Hepatocyte (in vitro differentiated cells): ENCODE measurements around the gene PRM3.

Source experiments
- EZH2 ChIP-seq: fragments of 200-600 bp; sonication (generic); IDR thresholded peaks from 2 replicates; pipeline ENCODE4 v1.6.1; 2016; ENCODE audit warnings: antibody characterized with exemption, mild to moderate bottlenecking, borderline replicate concordance
- EZH2phosphoT487 ChIP-seq: fragments of 200-600 bp; sonication (generic); IDR thresholded peaks from one replicate; pipeline ENCODE4 v1.6.1; 2018; ENCODE audit warnings: antibody characterized with exemption, mild to moderate bottlenecking, low read depth, moderate library complexity; ENCODE audit not compliant: unreplicated experiment, severe bottlenecking
- TF ChIP-seq, protein P1 (sequence below): fragments of 200-600 bp; sonication (generic); IDR thresholded peaks from 2 replicates; pipeline ENCODE4 v1.5.1; 2016; ENCODE audit warnings: antibody characterized with exemption, mild to moderate bottlenecking; ENCODE audit not compliant: poor library complexity

DNA sequence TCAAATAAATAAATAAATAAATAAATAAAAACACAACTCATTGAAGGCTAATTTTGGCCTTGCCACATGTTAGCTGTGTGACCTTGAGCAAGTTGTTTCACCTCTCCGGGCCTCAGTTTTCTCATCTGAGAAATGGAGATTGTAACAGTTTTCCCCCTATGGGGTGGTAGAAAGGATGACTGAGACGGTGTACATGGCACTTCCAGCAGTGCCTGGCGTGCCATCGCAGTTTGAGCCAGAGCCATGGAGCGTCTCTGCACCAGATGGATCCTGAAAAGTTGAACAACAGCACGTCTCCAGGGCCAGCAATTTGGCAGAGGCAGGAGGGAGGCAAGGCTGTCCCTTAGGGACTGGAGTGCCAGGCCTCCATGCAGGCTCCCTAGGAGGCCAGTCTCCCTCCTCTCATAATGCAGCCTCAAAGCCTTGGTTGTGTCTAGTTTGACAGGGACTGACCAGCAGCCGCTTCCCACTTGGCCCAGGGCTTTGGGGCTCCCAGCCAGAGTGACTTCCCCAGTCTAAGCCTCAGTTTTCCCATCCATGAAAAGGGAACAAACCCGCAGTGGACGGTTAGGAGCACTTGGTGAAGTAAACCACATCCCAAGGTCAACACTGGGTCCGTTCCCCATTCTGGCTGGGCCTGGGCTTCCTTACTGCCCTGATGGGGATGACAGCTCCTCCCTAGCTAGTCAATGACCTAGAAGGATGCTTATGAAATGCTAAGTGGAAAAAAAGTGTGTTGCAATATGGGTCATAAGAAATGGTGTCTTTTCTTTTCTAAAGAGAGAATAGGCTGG lies 36.8 kb downstream of the PRM3 start:
- TF ChIP-seq, protein P1, sequence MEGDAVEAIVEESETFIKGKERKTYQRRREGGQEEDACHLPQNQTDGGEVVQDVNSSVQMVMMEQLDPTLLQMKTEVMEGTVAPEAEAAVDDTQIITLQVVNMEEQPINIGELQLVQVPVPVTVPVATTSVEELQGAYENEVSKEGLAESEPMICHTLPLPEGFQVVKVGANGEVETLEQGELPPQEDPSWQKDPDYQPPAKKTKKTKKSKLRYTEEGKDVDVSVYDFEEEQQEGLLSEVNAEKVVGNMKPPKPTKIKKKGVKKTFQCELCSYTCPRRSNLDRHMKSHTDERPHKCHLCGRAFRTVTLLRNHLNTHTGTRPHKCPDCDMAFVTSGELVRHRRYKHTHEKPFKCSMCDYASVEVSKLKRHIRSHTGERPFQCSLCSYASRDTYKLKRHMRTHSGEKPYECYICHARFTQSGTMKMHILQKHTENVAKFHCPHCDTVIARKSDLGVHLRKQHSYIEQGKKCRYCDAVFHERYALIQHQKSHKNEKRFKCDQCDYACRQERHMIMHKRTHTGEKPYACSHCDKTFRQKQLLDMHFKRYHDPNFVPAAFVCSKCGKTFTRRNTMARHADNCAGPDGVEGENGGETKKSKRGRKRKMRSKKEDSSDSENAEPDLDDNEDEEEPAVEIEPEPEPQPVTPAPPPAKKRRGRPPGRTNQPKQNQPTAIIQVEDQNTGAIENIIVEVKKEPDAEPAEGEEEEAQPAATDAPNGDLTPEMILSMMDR = no peak
- TF ChIP-seq EZH2phosphoT487 (no peak), EZH2 (no peak)
